ENCODE measurements around the gene MPZL1.

The MPZL1 gene

GRCh38 chr1:167774710-167775109 lies 52.9 kb downstream of the MPZL1 start:
- no peak for TF ChIP-seq CTCF (conservative IDR thresholded peaks at IDR 0.05)
- no peak overlapping the region for H3K27ac ChIP-seq

- no peak overlapping the region for H3K27ac ChIP-seq
- TF ChIP-seq ZFX (IDR thresholded peaks at IDR 0.05) (no peak), CTCF (conservative IDR thresholded peaks at IDR 0.05) (no peak)
Observed at GRCh38 chr1:167775178-167775577, 53.4 kb downstream of the MPZL1 start.

GRCh38 chr1:167776151-167776550 lies 54.4 kb downstream of the MPZL1 start:
- TF ChIP-seq CTCF (conservative IDR thresholded peaks at IDR 0.05) (no peak), ZFX (IDR thresholded peaks at IDR 0.05) (no peak)

GRCh38 chr1:167776616-167777268 lies 55.0 kb downstream of the MPZL1 start:
- no peak overlapping the region for H3K27ac ChIP-seq
- TF ChIP-seq ZFX (IDR thresholded peaks at IDR 0.05), result no peak
- TF ChIP-seq CTCF (conservative IDR thresholded peaks at IDR 0.05), result no peak

More at GRCh38 chr1:167776151-167776550, 54.4 kb downstream of the MPZL1 start:
- no peak overlapping the region for H3K27ac ChIP-seq

GRCh38 chr1:167777269-167777650 lies 55.5 kb downstream of the MPZL1 start:
- no peak overlapping the region for H3K27ac ChIP-seq
- TF ChIP-seq ZFX (IDR thresholded peaks at IDR 0.05) (no peak), CTCF (conservative IDR thresholded peaks at IDR 0.05) (no peak)

- TF ChIP-seq CTCF (conservative IDR thresholded peaks at IDR 0.05) (no peak), ZFX (IDR thresholded peaks at IDR 0.05) (no peak)
- no peak overlapping the region for H3K27ac ChIP-seq
Observed at GRCh38 chr1:167781558-167781957, 59.8 kb downstream of the MPZL1 start.

- H3K27ac ChIP-seq, result no peak overlapping the region
- TF ChIP-seq ZFX (IDR thresholded peaks at IDR 0.05) (no peak), CTCF (conservative IDR thresholded peaks at IDR 0.05) (no peak)
Observed at GRCh38 chr1:167782946-167783345, 61.2 kb downstream of the MPZL1 start.

All from C4-2B (cell line).